IMR-90 (cell line): ENCODE data around the gene DYNLT5. TPM values are rescaled to one million over a fixed set of nuclear protein-coding genes. Genes with fewer than 3 reads are reported as not detected.

Experiments
- ATAC-seq: fragments of 200-7000 bp; cut with Tn5 transposase; 2 replicates; pipeline ENCODE4 v1.9.1; 2020; ENCODE audit warnings: low read depth, mild to moderate bottlenecking, moderate library complexity
- BruUV-seq: library from RNA; stranded (reverse); fragments of 400-500 nt; replicated peaks from 2 replicates; lab custom pipeline; 2021; lab: Mats Ljungman, UMichigan
- CTCF ChIA-PET: fragments of 300-600 bp; formaldehyde crosslinking; extraction: SDS; loops from one replicate; lab custom pipeline; 2021; ENCODE audit warnings: antibody characterized with exemption; lab: Yijun Ruan, JAX
- POLR2A ChIA-PET: fragments of 300-600 bp; sonication (Branson Sonifier 250); formaldehyde crosslinking; loops from one replicate; lab custom pipeline; 2022; ENCODE audit warnings: antibody characterized with exemption; ENCODE audit not compliant: unreplicated experiment; lab: Charles Lee
- DNase-seq: peaks from one replicate; pipeline ENCODE4 v3.0.0; 2013
- H2AFZ ChIP-seq: replicated peaks from 2 replicates; pipeline ENCODE3; 2013; ENCODE audit warnings: low read length, mild to moderate bottlenecking; ENCODE audit not compliant: poor library complexity
- H2AK5ac ChIP-seq: 2 replicates; pipeline ENCODE4 v1.6.1; 2013; ENCODE audit warnings: low read depth, low read length, inconsistent platforms
- H2AK9ac ChIP-seq: replicated peaks from 2 replicates; pipeline ENCODE3; 2013; ENCODE audit warnings: mild to moderate bottlenecking, low read depth, low read length, moderate library complexity; ENCODE audit not compliant: poor library complexity
- H2BK120ac ChIP-seq: 2 replicates; pipeline ENCODE4 v1.6.1; 2013; ENCODE audit warnings: low read depth, low read length, inconsistent platforms
- H2BK15ac ChIP-seq: 3 replicates; pipeline ENCODE4 v1.6.1; 2013; ENCODE audit warnings: low read depth, low read length, inconsistent platforms
- H2BK20ac ChIP-seq: 2 replicates; pipeline ENCODE4 v1.6.1; 2013; ENCODE audit warnings: low read depth, mild to moderate bottlenecking, inconsistent platforms, low read length, moderate library complexity
- H2BK5ac ChIP-seq: 2 replicates; pipeline ENCODE4 v1.6.1; 2013; ENCODE audit warnings: mild to moderate bottlenecking, low read depth, low read length, inconsistent platforms; ENCODE audit not compliant: poor library complexity, severe bottlenecking
- H3K14ac ChIP-seq: replicated peaks from 2 replicates; pipeline ENCODE4 v1.6.1; 2013; ENCODE audit warnings: low read depth, low read length, inconsistent platforms
- H3K18ac ChIP-seq: 2 replicates; pipeline ENCODE4 v1.6.1; 2013; ENCODE audit warnings: low read depth, low read length, control low read depth
- H3K23ac ChIP-seq: 2 replicates; pipeline ENCODE4 v1.6.1; 2013; ENCODE audit warnings: low read depth, low read length, inconsistent platforms
- H3K27ac ChIP-seq: 2 replicates; pipeline ENCODE4 v1.5.1; 2013; ENCODE audit warnings: mild to moderate bottlenecking, control low read depth, low read length; ENCODE audit not compliant: insufficient read depth
- H3K27me3 ChIP-seq: 2 replicates; pipeline ENCODE4 v1.6.1; 2013; ENCODE audit warnings: low read length; ENCODE audit not compliant: control insufficient read depth, insufficient read depth
- H3K36me3 ChIP-seq: 2 replicates; pipeline ENCODE4 v1.6.1; 2013; ENCODE audit warnings: low read length, mixed read lengths; ENCODE audit not compliant: control insufficient read depth, insufficient read depth
- H3K4ac ChIP-seq: 2 replicates; pipeline ENCODE4 v1.6.1; 2013; ENCODE audit warnings: low read depth, low read length, inconsistent platforms
- H3K4me1 ChIP-seq: 2 replicates; pipeline ENCODE4 v1.6.1; 2013; ENCODE audit warnings: low read length, mixed read lengths; ENCODE audit not compliant: control insufficient read depth, insufficient read depth
- H3K4me2 ChIP-seq: 2 replicates; pipeline ENCODE4 v1.6.1; 2013; ENCODE audit warnings: low read depth, mild to moderate bottlenecking, control low read depth, low read length, moderate library complexity
- H3K4me3 ChIP-seq: 2 replicates; pipeline ENCODE4 v1.5.1; 2013; ENCODE audit warnings: low read depth, mild to moderate bottlenecking, control low read depth, low read length, moderate library complexity; ENCODE audit not compliant: insufficient read depth
- H3K56ac ChIP-seq: 2 replicates; pipeline ENCODE4 v1.6.1; 2013; ENCODE audit warnings: low read length, inconsistent platforms; ENCODE audit not compliant: insufficient read depth; ENCODE audit errors: extremely low read depth
- H3K79me1 ChIP-seq, 2 experiments: 2 replicates each; pipeline ENCODE4 v1.6.1; 2013; ENCODE audit warnings: low read length in 2 of 2, inconsistent platforms in 1 of 2, low read depth in 1 of 2
- H3K9ac ChIP-seq: 2 replicates; pipeline ENCODE4 v1.6.1; 2013; ENCODE audit warnings: low read depth, low read length, control low read depth
- H3K9me1 ChIP-seq: 2 replicates; pipeline ENCODE4 v1.6.1; 2013; ENCODE audit warnings: low read length, inconsistent platforms; ENCODE audit not compliant: insufficient read depth
- H3K9me3 ChIP-seq: 2 replicates; pipeline ENCODE4 v1.6.1; 2013; ENCODE audit warnings: low read length; ENCODE audit not compliant: control insufficient read depth, insufficient read depth
- H4K20me1 ChIP-seq: 2 replicates; pipeline ENCODE4 v1.6.1; 2013; ENCODE audit warnings: low read length, inconsistent platforms; ENCODE audit not compliant: insufficient read depth
- H4K5ac ChIP-seq: 2 replicates; pipeline ENCODE4 v1.6.1; 2013; ENCODE audit warnings: mild to moderate bottlenecking, low read depth, low read length, control low read depth
- H4K8ac ChIP-seq, 2 experiments: 2 replicates each; pipeline ENCODE4 v1.6.1; 2013; ENCODE audit warnings: low read depth in 2 of 2, low read length in 2 of 2, control low read depth in 1 of 2, inconsistent platforms in 1 of 2
- H4K91ac ChIP-seq: 2 replicates; pipeline ENCODE4 v1.6.1; 2013; ENCODE audit warnings: low read depth, low read length, inconsistent platforms; ENCODE audit not compliant: insufficient read depth
- CTCF ChIP-seq: conservative IDR thresholded peaks from 2 replicates; pipeline ENCODE4 v1.5.1; 2012; ENCODE audit warnings: mild to moderate bottlenecking, low read depth, low read length, improper control_type of control experiment
- WGBS, 2 experiments: methylation state at CpG; one replicate each; pipeline versions ENCODE4 v1.1.5 to v1.1.7; 2013; ENCODE audit warnings: missing lambda C conversion rate in 2 of 2; ENCODE audit not compliant: insufficient read length in 1 of 2; ENCODE audit errors: extremely low coverage in 2 of 2; 5-methylcytosine and 5-hydroxymethylcytosine counted together
- dilution Hi-C: fragments of 300-500 bp; cut with HindIII; formaldehyde crosslinking; loops from one replicate; pipeline ENCODE4 v1.14.3; 2018; ENCODE audit warnings: low sequenced_read_pairs; ENCODE audit not compliant: unreplicated experiment
- in situ Hi-C: fragments of 300-500 bp; cut with MboI; formaldehyde crosslinking; loops from 3 replicates; pipeline ENCODE4 v1.14.3; 2019; ENCODE audit warnings: low sequenced_read_pairs, inconsistent platforms, mixed read lengths
- intact Hi-C: fragments of 100-400 bp; cut with micrococcal nuclease; formaldehyde crosslinking; loops from 2 replicates; pipeline ENCODE4 v1.10.0; 2022
- polyA plus RNA-seq, 3 experiments: library from polyadenylated mRNA; depleted of rRNA; stranded (reverse); fragments of >200 nt; gene quantifications; 2 replicates each; pipeline ENCODE4 v1.2.3, GENCODE V29; 2012; ENCODE audit warnings: low replicate concordance in 1 of 3
- total RNA-seq: library from RNA; depleted of rRNA; stranded (reverse); fragments of >200 nt; gene quantifications from 2 replicates; pipeline ENCODE4 v1.2.3, GENCODE V29; 2012
- TF ChIP-seq, protein P1 (sequence below): fragments of 150-350 bp; IDR thresholded peaks from 2 replicates; pipeline ENCODE4 v1.6.1; 2016; ENCODE audit warnings: low read depth, mild to moderate bottlenecking, low read length, moderate library complexity, borderline replicate concordance

Gene DYNLT5
- total and polyA plus RNA-seq, 2 of the 4 experiments (the other 2 are of a cell fraction) = 0.12 to 0.18 TPM

- no peak overlapping the region for H3K4me3 ChIP-seq
- no CpG with 5 or more reads among the region's 4 CpGs for WGBS, 2 experiments
- H2AK9ac ChIP-seq = no peak overlapping the region
- no peak overlapping the region for H3K27ac ChIP-seq
- no peaks in the 10 kb centered on the region for H3K36me3 ChIP-seq
- H4K5ac ChIP-seq = no peak overlapping the region
- H3K4me1 ChIP-seq = no peaks in the 10 kb centered on the region
- H3K23ac ChIP-seq = no peak overlapping the region
- no peak overlapping the region for H3K14ac ChIP-seq
- in situ Hi-C loops (no loop called here), dilution Hi-C loops (no loop called here), intact Hi-C loops (no loop called here)
- no peak for DNase-seq
- H2BK5ac ChIP-seq = no peak overlapping the region
- no peaks in the 10 kb centered on the region for H4K20me1 ChIP-seq
- ATAC-seq = no peak
- H2BK120ac ChIP-seq = no peak overlapping the region
- H3K9ac ChIP-seq = no peak overlapping the region
- POLR2A ChIA-PET = no interaction called here
- no peak overlapping the region for H2AK5ac ChIP-seq
- H4K91ac ChIP-seq = no peak overlapping the region
- no peak overlapping the region for H3K18ac ChIP-seq
- H2BK15ac ChIP-seq = no peak overlapping the region
- H2AFZ ChIP-seq = no peak overlapping the region
- H4K8ac ChIP-seq = no peak overlapping the region
- H3K4me2 ChIP-seq = no peak overlapping the region
- H3K56ac ChIP-seq = no peak overlapping the region
- H2BK20ac ChIP-seq = no peak overlapping the region
- TF ChIP-seq CTCF = no peak
- TF ChIP-seq, protein P1, sequence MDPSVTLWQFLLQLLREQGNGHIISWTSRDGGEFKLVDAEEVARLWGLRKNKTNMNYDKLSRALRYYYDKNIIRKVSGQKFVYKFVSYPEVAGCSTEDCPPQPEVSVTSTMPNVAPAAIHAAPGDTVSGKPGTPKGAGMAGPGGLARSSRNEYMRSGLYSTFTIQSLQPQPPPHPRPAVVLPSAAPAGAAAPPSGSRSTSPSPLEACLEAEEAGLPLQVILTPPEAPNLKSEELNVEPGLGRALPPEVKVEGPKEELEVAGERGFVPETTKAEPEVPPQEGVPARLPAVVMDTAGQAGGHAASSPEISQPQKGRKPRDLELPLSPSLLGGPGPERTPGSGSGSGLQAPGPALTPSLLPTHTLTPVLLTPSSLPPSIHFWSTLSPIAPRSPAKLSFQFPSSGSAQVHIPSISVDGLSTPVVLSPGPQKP = no peak
- H3K79me1 ChIP-seq = no peaks in the 10 kb centered on the region
- no peak overlapping the region for H3K4ac ChIP-seq
- peaks cover 7% of the 10 kb centered on the region; the same call in 1 of the 2 replicates for H3K27me3 ChIP-seq
- no TSS peak for BruUV-seq
- CTCF ChIA-PET = interaction anchor here (1.2 kb wide), 1 partner anchor 13 kb away, joined by 4 read pairs; no protein-coding TSS in a partner anchor
- H3K9me3 ChIP-seq = no peaks in the 10 kb centered on the region
- H3K9me1 ChIP-seq = no peaks in the 10 kb centered on the region
These were observed 26.7 kb downstream of the DYNLT5 start for GRCh38 chr1:66778969-66779368.
